GM21576 (cell line): Measurements from ENCODE around the gene MINDY2.
"Not testable (repeated sequence)": the region's sequence is repeated elsewhere in the genome, so short reads cannot be mapped to it uniquely, and the experiment has no call there.

Experiments
- ATAC-seq: cut with Tn5 transposase; IDR thresholded peaks from one replicate; pipeline ENCODE4 v1.9.1; 2021; ENCODE audit warnings: mild to moderate bottlenecking, moderate library complexity; ENCODE audit not compliant: unreplicated experiment

MINDY2 gene

GRCh38 chr15:58797505-58797904 is 26.4 kb downstream of the MINDY2 start:
- no peak for ATAC-seq

GRCh38 chr15:58805095-58805494 is 34.0 kb downstream of the MINDY2 start:
- no peak for ATAC-seq

- not testable (repeated sequence) for ATAC-seq
Measured at GRCh38 chr15:58823267-58823666, 52.2 kb downstream of the MINDY2 start.

- ATAC-seq, result no peak
Measured at GRCh38 chr15:58830556-58830955, 59.5 kb downstream of the MINDY2 start.

DNA sequence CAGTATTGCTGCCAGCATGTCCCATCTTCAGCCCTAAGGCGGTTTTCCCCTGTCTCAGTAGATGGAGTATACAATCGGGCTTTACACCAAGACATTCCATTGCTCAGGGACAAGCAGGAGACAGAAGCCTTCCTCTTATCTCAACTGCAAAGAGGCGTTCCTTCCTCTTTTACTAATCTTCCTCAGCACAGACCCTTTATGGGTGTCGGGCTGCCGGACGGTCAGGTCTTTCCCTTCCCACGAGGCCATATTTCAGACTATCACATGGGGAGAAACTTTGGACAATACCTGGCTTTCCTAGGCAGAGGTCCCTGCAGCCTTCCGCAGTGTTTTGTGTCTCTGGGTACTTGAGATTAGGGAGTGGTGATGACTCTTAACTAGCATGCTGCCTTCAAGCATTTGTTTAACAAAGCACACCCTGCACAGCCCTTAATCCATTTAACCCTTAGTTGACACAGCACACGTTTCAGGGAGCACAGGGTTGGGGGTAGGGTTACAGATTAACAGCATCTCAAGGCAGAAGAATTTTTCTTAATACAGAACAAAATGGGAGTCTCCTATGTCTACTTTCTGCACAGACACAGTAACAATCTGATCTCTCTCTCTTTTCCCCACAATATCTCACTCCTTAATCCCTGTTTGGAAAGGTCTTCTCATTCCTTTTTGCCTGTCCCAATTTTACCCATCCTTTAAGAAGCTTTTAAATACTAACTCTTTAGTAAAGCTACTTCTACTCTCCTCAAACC is 62.8 kb downstream of the MINDY2 start:
- not testable (repeated sequence) for ATAC-seq

GRCh38 chr15:58839485-58839884 is 68.4 kb downstream of the MINDY2 start:
- no peak for ATAC-seq

- ATAC-seq, result no peak
Measured at GRCh38 chr15:58840048-58840447, 68.9 kb downstream of the MINDY2 start.

DNA sequence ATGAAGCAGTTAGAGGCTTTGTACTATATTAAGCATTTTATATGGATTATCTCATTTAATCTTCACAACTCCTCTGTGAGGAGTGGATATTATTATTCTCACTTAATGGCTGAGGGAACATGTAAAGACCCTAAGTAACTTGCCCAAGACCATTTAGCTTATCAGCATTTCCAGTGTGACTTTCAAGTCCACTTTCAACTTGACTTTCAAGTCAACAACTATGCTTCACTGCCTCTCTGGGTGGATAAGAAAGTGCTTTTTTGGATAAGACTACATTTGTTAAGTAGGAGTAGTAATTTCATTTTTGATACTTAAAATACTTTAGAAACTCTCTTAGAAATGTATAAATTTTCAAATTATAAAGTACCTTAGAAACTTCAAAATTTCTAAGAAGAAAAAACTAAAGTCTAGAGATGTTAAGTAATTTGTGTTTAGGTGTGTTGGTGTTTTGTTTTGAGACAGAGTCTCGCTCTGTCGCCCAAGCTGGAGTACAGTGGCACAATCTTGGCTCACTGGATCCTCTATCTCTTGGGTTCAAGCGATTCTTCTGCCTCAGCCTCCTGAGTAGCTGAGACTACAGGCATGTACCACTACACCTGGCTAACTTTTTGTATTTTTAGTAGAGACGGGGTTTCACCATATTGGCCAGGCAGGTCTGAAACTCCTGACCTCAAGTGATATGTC is 71.8 kb downstream of the MINDY2 start:
- peak; percentile 66 for ATAC-seq

DNA sequence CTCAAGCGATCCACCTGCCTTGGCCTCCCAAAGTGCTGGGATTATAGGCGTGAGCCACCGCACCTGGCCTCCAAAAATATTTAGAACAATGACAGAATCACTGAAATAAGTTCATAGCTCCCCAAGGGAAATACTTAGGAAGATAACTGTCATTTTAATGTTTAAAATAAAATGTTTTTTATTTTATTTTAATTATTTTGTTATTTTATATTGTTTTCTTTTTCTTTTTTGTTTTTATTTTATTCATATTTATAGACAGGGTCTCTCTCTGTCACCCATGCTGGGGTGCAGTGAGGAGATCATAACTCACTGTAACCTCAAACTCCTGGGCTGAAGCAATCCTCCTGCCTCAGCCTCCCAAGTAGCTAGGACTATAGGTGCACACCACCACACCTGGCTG is 80.1 kb downstream of the MINDY2 start:
- not testable (repeated sequence) for ATAC-seq

- no peak for ATAC-seq
Measured at GRCh38 chr15:58852347-58852746, 81.2 kb downstream of the MINDY2 start.

GRCh38 chr15:58854593-58854992 is 83.5 kb downstream of the MINDY2 start:
- no peak for ATAC-seq

- ATAC-seq, result no peak
Measured at GRCh38 chr15:58856086-58856485, 85.0 kb downstream of the MINDY2 start.

DNA sequence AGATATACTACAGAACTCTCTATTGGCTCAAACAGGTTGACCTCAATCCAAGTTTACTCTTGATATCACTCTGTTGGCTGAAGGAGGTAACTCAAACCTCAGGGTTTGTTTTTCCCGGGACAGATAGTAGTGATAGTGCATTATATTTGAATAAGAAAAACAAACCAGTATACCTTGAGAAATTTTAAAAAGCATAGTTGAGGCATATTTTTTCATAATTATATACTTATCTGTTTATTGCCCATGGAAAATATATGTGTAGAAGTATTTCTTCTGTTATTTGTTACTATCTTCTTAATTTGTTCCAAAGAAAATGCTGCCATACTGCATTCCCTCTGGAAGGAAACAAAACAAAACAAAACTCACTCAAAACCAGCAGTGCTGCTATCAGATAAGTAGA is 85.5 kb downstream of the MINDY2 start:
- not testable (repeated sequence) for ATAC-seq

DNA sequence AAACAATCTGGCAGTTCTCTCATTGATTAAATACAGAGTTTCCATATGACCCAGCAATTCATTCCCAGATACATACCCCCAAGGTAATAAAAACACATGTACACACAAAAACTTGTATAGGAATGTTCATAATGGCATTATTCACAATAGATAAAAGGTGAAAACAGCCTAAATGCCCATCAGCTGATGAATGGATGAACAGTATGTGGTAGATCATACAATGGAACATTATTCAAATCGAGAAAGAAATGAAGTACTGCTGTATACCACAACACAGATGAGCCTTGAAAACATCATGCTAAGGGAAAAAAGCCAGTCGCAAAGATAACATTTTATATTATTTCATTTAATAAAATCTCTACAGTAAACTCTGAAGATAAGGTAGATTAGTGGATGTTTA is 91.2 kb downstream of the MINDY2 start:
- no peak for ATAC-seq

DNA sequence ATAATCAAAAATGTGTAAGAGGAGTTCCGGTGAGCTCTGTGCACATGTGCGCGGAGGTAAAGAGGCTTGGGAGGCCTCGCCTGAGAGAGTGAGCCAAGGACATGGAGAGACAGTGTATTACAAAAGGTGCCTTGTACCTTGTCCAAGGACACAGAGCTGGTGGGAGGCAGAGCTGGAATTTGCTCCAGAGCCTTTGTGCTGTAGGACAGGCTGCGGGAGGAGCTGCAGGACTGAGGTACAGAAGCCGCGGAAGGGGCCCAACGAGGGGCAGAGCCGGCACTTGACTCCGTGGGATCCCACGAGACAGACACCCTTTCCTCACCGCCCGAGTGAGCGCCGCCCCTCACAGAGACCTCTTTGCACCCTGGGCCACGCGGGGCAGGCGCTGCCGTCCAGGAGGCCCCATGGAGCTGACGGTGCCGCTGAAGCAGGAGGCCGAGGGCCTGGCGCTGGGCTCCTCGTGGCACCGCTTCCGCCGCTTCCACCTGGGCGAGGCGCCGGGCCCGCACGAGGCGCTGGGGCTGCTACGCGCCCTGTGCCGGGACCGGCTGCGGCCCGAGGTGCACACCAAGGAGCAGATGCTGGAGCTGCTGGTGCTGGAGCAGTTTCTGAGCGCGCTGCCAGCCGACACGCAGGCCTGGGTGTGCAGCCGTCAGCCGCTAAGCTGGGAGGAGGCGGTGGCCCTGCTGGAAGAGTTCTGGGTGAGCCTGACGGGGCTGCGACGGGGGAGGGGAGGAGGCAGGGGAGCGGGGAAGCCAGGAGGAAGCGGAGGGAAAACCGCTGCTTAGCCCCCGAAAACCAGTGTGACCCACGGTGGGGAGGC is 93.7 kb downstream of the MINDY2 start:
- no peak for ATAC-seq

GRCh38 chr15:58865425-58865880 is 94.4 kb downstream of the MINDY2 start:
- ATAC-seq, result no peak

- ATAC-seq, result no peak
Measured at GRCh38 chr15:58867926-58868325, 96.8 kb downstream of the MINDY2 start.

DNA sequence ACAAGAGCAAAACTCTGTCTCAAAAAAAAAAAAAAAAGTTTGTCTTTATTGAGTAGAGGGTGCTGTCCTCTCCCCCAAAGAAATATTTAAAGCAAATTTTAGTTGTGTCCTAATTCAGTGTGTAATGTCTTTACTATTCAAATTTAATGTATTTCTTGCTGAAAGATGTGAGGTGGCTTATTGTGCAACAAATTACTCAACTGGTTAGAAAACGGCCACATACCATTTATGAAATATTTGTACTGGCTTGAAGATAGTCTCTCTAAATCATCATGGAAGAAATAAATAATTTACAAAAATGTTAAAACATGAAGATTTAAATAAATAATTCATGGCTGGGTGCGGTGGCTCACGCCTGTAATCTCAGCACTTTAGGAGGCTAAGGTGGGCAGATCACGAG is 99.3 kb downstream of the MINDY2 start:
- ATAC-seq, result no peak

DNA sequence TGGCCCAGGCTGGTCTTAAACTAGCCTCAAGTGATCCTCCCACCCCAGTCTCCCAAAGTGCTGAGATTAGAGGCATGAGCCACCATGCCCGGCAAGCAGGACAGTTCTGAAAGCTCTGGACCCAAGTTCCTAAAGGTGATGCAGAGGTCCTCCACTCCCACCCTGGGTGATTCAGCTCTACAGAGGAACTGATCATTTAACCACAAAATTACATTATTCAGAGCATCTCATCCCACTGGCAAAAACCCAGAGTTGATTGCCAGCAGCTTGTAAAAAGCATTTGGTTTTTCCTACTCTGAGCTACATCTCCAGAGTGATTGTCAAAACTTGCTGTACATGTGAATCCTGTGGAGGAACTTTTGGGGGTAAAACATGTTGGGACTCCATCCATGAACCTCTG is 102.2 kb downstream of the MINDY2 start:
- no peak for ATAC-seq

DNA sequence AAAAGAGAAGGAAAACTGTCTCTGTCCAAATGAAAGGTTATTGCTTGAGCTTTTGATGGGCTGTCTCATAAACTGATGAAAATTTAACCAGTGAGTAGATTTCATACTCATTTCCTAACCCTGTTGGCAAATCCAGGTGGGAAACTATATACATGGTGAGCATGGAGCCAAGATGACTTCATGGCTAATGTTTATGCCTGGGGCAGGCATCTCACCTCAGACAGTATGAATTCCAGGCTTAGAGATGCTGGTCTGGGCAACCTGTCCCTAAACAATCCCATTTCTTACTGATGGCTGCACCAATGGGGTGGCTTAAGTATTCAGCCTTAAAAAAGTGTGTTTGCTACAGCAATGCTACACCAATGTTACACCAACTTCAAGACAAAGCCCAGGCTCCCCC is 104.2 kb downstream of the MINDY2 start:
- ATAC-seq, result no peak

GRCh38 chr15:58876306-58877106 is 105.4 kb downstream of the MINDY2 start:
- no peak for ATAC-seq
